KMS-11 (cell line): ENCODE measurements around the gene SCAMP4.

Experiments
- H2AFZ ChIP-seq: fragments of 200-600 bp; sonication (generic); 2 replicates; pipeline ENCODE4 v1.6.1; 2016; ENCODE audit warnings: antibody characterized with exemption, mixed run types, low read depth
- H3K27ac ChIP-seq: fragments of 200-600 bp; sonication (generic); 2 replicates; pipeline ENCODE4 v1.6.1; 2016; ENCODE audit warnings: mild to moderate bottlenecking, mixed run types
- H3K27me3 ChIP-seq: fragments of 200-600 bp; sonication (generic); 2 replicates; pipeline ENCODE4 v1.6.1; 2017; ENCODE audit warnings: mild to moderate bottlenecking, low read depth, mixed run types, moderate library complexity; ENCODE audit not compliant: insufficient read depth
- H3K36me3 ChIP-seq: fragments of 200-600 bp; sonication (generic); 2 replicates; pipeline ENCODE4 v1.6.1; 2017; ENCODE audit warnings: mild to moderate bottlenecking, mixed run types; ENCODE audit not compliant: insufficient read depth
- H3K4me1 ChIP-seq: fragments of 200-600 bp; sonication (generic); 2 replicates; pipeline ENCODE4 v1.6.1; 2016; ENCODE audit warnings: mild to moderate bottlenecking, low read depth, mixed run types; ENCODE audit not compliant: poor library complexity, severe bottlenecking
- H3K4me2 ChIP-seq: fragments of 200-600 bp; sonication (generic); 2 replicates; pipeline ENCODE4 v1.7.0; 2016; ENCODE audit warnings: mild to moderate bottlenecking, mixed run types
- H3K4me3 ChIP-seq: fragments of 200-600 bp; sonication (generic); IDR thresholded peaks from 2 replicates; pipeline ENCODE4 v1.6.1; 2017; ENCODE audit warnings: low read depth, low read length, mixed read lengths; ENCODE audit not compliant: insufficient read depth
- H3K79me2 ChIP-seq: fragments of 200-600 bp; sonication (generic); 2 replicates; pipeline ENCODE4 v1.6.1; 2016; ENCODE audit warnings: low read depth, mixed run types; ENCODE audit not compliant: insufficient read depth
- H3K9ac ChIP-seq: fragments of 200-600 bp; sonication (generic); 2 replicates; pipeline ENCODE4 v1.6.1; 2016; ENCODE audit warnings: mild to moderate bottlenecking, mixed run types
- H4K20me1 ChIP-seq: fragments of 200-600 bp; sonication (generic); 2 replicates; pipeline ENCODE4 v1.6.1; 2016; ENCODE audit warnings: mild to moderate bottlenecking, mixed run types; ENCODE audit not compliant: insufficient read depth
- TF ChIP-seq, protein P1 (sequence below): fragments of 200-600 bp; sonication (generic); conservative IDR thresholded peaks from 2 replicates; pipeline ENCODE4 v1.6.1; 2017; ENCODE audit warnings: low read depth, mild to moderate bottlenecking, antibody characterized with exemption, low read length, moderate library complexity, mixed read lengths

The SCAMP4 gene

GRCh38 chr19:1912760-1913505 is 7.7 kb downstream of the SCAMP4 start:
- no peaks in the 10 kb centered on the region for H3K36me3 ChIP-seq
- H3K9ac ChIP-seq = no peak overlapping the region
- no peaks in the 10 kb centered on the region for H4K20me1 ChIP-seq
- peaks cover 13% of the 10 kb centered on the region; the same call in 1 of the 2 replicates for H3K79me2 ChIP-seq
- H3K27me3 ChIP-seq = no peaks in the 10 kb centered on the region
- H3K4me2 ChIP-seq = no peak overlapping the region
- H3K4me3 ChIP-seq = no peak overlapping the region
- no peaks in the 10 kb centered on the region for H3K4me1 ChIP-seq
- TF ChIP-seq, protein P1, sequence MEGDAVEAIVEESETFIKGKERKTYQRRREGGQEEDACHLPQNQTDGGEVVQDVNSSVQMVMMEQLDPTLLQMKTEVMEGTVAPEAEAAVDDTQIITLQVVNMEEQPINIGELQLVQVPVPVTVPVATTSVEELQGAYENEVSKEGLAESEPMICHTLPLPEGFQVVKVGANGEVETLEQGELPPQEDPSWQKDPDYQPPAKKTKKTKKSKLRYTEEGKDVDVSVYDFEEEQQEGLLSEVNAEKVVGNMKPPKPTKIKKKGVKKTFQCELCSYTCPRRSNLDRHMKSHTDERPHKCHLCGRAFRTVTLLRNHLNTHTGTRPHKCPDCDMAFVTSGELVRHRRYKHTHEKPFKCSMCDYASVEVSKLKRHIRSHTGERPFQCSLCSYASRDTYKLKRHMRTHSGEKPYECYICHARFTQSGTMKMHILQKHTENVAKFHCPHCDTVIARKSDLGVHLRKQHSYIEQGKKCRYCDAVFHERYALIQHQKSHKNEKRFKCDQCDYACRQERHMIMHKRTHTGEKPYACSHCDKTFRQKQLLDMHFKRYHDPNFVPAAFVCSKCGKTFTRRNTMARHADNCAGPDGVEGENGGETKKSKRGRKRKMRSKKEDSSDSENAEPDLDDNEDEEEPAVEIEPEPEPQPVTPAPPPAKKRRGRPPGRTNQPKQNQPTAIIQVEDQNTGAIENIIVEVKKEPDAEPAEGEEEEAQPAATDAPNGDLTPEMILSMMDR = no peak
- no peak overlapping the region for H3K27ac ChIP-seq
- no peak overlapping the region for H2AFZ ChIP-seq

- Histone ChIP-seq H4K20me1 (no peaks in the 10 kb centered on the region), H3K4me3 (no peak overlapping the region), H3K36me3 (no peaks in the 10 kb centered on the region), H3K4me1 (no peaks in the 10 kb centered on the region), H3K79me2 (peaks cover 8% of the 10 kb centered on the region; the same call in 1 of the 2 replicates), H3K4me2 (no peak overlapping the region), H2AFZ (no peak overlapping the region), H3K27me3 (no peaks in the 10 kb centered on the region), H3K9ac (no peak overlapping the region), H3K27ac (no peak overlapping the region)
- TF ChIP-seq, protein P1 = no peak
These were observed 8.8 kb downstream of the SCAMP4 start for GRCh38 chr19:1913781-1914577.

DNA sequence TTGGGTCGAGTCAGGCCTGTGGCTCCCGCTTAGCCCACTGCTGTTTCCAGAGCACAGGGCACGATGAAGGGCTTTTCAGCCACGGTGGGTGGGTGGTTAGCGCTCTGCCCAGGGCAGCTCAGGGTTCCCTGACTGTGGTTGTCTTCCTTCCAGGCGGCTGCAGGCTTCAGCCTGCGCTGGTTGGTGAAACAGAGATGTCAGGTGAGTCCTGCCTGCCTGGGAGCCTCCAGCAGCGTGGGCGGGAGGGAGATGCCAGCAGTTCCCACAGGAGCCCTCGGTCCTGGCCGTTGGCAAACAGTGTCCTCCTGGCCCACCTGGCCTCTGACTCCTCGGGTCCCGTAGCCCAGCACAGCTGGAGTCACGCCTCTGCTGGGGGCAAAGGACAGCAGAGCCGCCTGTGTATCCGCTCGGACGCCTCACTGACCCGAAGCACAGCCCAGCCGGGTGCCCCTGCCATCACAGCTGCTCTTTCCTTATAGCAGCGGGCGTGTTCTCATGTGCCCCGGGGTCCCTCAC is 9.7 kb downstream of the SCAMP4 start:
- no peaks in the 10 kb centered on the region for H4K20me1 ChIP-seq
- no peak overlapping the region for H3K4me3 ChIP-seq
- H3K27ac ChIP-seq = no peak overlapping the region
- H3K4me1 ChIP-seq = no peaks in the 10 kb centered on the region
- TF ChIP-seq, protein P1 = no peak
- no peak overlapping the region for H3K9ac ChIP-seq
- no peaks in the 10 kb centered on the region for H3K27me3 ChIP-seq
- H2AFZ ChIP-seq = no peak overlapping the region
- H3K36me3 ChIP-seq = no peaks in the 10 kb centered on the region
- H3K4me2 ChIP-seq = no peak overlapping the region
- peaks cover 8% of the 10 kb centered on the region; the same call in 1 of the 2 replicates for H3K79me2 ChIP-seq

DNA sequence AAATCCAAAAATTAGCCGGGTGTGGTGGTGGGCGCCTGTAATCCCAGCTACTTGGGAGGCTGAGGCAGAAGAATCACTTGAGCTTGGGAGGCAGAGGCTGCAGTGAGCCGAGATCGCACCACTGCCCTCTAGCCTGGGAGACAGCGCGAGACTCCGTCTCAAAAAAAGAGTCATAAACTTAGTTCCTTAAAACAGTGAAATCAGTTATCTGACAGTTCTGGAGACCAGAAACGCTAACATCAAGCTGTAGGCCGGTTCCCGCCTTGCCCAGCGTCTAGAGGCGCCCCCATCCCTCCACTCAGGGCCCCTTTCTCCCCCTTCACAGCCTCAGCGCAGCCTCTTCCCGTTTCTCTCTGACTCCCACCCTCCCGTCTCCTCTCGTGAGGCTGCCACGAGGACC is 11.9 kb downstream of the SCAMP4 start:
- no peaks in the 10 kb centered on the region for H3K4me1 ChIP-seq
- H3K27ac ChIP-seq = no peak overlapping the region
- H3K4me2 ChIP-seq = no peak overlapping the region
- H3K27me3 ChIP-seq = no peaks in the 10 kb centered on the region
- no peaks in the 10 kb centered on the region for H3K36me3 ChIP-seq
- H3K4me3 ChIP-seq = no peak overlapping the region
- H3K79me2 ChIP-seq = no peaks in the 10 kb centered on the region
- TF ChIP-seq, protein P1 = no peak
- no peak overlapping the region for H2AFZ ChIP-seq
- H4K20me1 ChIP-seq = no peaks in the 10 kb centered on the region
- H3K9ac ChIP-seq = no peak overlapping the region
